Subcutaneous adipose tissue (tissue), 4 donors: ENCODE results near the gene KDM4B. TPM values are rescaled to one million over a fixed set of nuclear protein-coding genes. Genes with fewer than 3 reads are reported as not detected.

Experiments
- total RNA-seq, 4 donors: library from RNA; depleted of rRNA; stranded (reverse); fragments of >200 nt; gene quantifications; one replicate each; pipeline ENCODE4 v1.1.0, GENCODE V29; 2016
- TF ChIP-seq, protein P1 (sequence below): fragments of 450-650 bp; IDR thresholded peaks from one replicate; pipeline ENCODE4 v1.5.1; 2016; ENCODE audit warnings: low read depth, mild to moderate bottlenecking, control low read depth, antibody characterized with exemption, moderate library complexity

KDM4B gene
- total RNA-seq, 4 donors from 2014 or later: 19.4 to 56.1 (median 28.5) TPM

- TF ChIP-seq, protein P1, sequence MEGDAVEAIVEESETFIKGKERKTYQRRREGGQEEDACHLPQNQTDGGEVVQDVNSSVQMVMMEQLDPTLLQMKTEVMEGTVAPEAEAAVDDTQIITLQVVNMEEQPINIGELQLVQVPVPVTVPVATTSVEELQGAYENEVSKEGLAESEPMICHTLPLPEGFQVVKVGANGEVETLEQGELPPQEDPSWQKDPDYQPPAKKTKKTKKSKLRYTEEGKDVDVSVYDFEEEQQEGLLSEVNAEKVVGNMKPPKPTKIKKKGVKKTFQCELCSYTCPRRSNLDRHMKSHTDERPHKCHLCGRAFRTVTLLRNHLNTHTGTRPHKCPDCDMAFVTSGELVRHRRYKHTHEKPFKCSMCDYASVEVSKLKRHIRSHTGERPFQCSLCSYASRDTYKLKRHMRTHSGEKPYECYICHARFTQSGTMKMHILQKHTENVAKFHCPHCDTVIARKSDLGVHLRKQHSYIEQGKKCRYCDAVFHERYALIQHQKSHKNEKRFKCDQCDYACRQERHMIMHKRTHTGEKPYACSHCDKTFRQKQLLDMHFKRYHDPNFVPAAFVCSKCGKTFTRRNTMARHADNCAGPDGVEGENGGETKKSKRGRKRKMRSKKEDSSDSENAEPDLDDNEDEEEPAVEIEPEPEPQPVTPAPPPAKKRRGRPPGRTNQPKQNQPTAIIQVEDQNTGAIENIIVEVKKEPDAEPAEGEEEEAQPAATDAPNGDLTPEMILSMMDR: no peak
Observed at GRCh38 chr19:5132698-5133651, 164.1 kb downstream of the KDM4B start.

DNA sequence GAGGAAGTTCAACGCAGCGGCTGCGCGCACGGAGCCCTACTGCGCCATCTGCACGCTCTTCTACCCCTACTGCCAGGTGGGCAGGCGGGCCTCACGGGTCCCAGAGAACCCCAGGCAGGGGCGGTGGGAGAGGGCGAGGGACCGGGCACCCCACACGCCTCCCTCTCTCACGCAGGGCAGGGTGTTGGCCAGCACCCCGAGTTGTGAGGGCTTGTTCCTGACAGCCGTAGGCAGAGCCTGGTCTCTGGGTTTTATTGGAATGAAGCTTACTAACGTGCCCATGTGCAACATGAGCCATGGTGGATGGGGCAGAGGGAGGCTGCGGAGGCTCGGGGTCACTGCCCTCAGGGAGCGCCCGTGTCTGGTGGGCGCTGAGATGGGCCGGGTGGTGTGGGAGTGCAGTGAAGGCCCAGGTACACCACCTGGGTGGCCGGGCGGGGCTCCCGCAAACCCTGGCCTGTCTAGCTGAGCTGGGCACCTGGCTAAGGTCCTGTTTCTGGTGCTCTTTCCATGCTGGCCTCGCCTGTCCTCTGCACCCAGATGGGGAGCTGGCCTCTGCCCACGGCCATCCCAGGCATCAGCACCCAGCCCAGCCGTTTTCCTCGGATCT, 165.2 kb downstream of the KDM4B start:
- TF ChIP-seq, protein P1: no peak

GRCh38 chr19:5134691-5135090, 165.8 kb downstream of the KDM4B start:
- TF ChIP-seq, protein P1: no peak

GRCh38 chr19:5136073-5136855, 167.4 kb downstream of the KDM4B start:
- TF ChIP-seq, protein P1: no peak

DNA sequence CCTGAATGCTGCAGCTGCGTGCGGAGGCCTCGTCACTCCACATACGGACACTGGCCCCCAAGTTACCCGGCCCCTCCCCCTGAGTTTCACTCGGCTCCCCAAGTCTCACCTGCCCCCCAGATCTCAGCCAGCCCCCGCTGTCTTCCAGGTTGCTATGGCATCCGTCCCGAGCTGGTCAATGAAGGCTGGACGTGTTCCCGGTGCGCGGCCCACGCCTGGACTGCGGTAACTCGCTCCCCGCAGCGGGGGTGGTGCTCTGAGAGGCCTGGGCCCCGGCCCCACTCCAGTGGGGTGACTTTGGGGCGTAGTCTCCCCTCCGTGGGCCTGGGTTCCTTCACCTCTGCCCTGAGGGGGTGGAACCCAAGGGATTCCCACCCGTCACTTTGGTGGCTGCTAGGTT, 168.2 kb downstream of the KDM4B start:
- TF ChIP-seq, protein P1: no peak

DNA sequence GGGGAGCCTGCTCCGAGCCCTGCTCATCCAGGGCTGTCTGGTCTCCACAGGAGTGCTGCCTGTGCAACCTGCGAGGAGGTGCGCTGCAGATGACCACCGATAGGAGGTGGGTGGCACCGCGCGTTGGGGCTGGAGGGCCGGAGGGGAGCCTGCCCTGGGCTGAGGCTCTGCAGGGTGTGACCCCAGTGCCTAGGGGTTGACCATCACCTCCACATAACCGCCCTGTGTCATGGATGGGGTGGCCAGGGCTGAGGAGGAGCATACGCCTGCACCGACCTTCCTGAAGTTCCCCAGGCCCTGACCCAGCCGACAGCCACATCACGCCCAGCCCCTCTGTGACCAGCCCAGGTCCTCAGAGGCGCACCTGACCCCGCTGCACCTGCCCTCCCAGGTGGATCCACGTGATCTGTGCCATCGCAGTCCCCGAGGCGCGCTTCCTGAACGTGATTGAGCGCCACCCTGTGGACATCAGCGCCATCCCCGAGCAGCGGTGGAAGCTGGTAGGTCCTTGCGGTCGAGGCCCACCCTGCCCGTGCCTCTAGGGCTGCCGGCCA, 168.7 kb downstream of the KDM4B start:
- TF ChIP-seq, protein P1: no peak
